PC-3 (cell line): ENCODE measurements around the gene TACC2.

Experiments
- CTCF ChIP-seq: fragments of 300-600 bp; sonication (generic); conservative IDR thresholded peaks from 2 replicates; pipeline ENCODE4 v1.5.1; 2017; ENCODE audit warnings: antibody characterized with exemption, low read depth, mild to moderate bottlenecking, low read length
- EZH2 ChIP-seq: fragments of 300-600 bp; sonication (generic); IDR thresholded peaks from one replicate; pipeline ENCODE4 v1.6.1; 2017; ENCODE audit warnings: antibody characterized with exemption, mild to moderate bottlenecking, low read length; ENCODE audit not compliant: unreplicated experiment

- no peak for TF ChIP-seq EZH2
- TF ChIP-seq CTCF = no peak
Observed at GRCh38 chr10:122249303-122249850, 260.4 kb downstream of the TACC2 start.
